Body of pancreas (tissue), 4 donors: ENCODE measurements around the gene SLC10A3. TPM values are rescaled to one million over a fixed set of nuclear protein-coding genes. Genes with fewer than 3 reads are reported as not detected.

Experiments
- ATAC-seq: fragments of 150-250 bp; one replicate; pipeline ENCODE4 v1.9.1; 2016
- DNase-seq, 4 donors: peaks; one replicate each; pipeline ENCODE4 v3.0.0-alpha.2; 2019
- H3K27ac ChIP-seq, 4 donors: fragments of 200-600 bp; sonication (generic); 1 replicate in 3 of 4; 2 replicates in 1 of 4; pipeline versions ENCODE4 v1.5.1 to v1.6.1; 2016 to 2019; ENCODE audit warnings: mild to moderate bottlenecking in 1 of 4, mixed read lengths in 1 of 4, moderate library complexity in 1 of 4
- H3K27me3 ChIP-seq, 2 donors: fragments of 200-600 bp; sonication (generic); one replicate each; pipeline ENCODE4 v1.6.0; 2016; ENCODE audit warnings: mild to moderate bottlenecking in 1 of 2
- H3K36me3 ChIP-seq, 2 donors: fragments of 200-600 bp; sonication (generic); replicated peaks in 1 of 2; 2 replicates each; pipeline ENCODE4 v1.5.1; 2016; ENCODE audit warnings: low read depth in 2 of 2; ENCODE audit not compliant: insufficient read depth in 1 of 2
- H3K4me1 ChIP-seq: fragments of 200-600 bp; sonication (generic); one replicate; pipeline ENCODE4 v1.6.0; 2016
- H3K4me3 ChIP-seq, 2 donors: fragments of 200-600 bp; sonication (generic); 1 replicate in 1 of 2; 2 replicates in 1 of 2; pipeline ENCODE4 v1.5.1; 2016 to 2019
- H3K9me3 ChIP-seq, 3 donors: fragments of 200-600 bp; sonication (generic); 1 replicate in 2 of 3; 2 replicates in 1 of 3; pipeline ENCODE4 v1.5.1; 2016
- CTCF ChIP-seq, 7 experiments: fragments of 450-650 bp in 4 of 7; fragments of 200-600 bp in 3 of 7; sonication (generic) in 3 of 7; IDR thresholded peaks; one replicate each; pipeline ENCODE4 v1.5.1; 2016 to 2019; ENCODE audit warnings: antibody characterized with exemption in 7 of 7
- POLR2A ChIP-seq, 3 donors: fragments of 450-650 bp; IDR thresholded peaks; one replicate each; pipeline ENCODE4 v1.6.1; 2016; ENCODE audit warnings: antibody characterized with exemption in 3 of 3, mild to moderate bottlenecking in 2 of 3
- WGBS, 2 donors: methylation state at CpG; one replicate each; pipeline ENCODE4 v1.1.5; 2017; 5-methylcytosine and 5-hydroxymethylcytosine counted together
- intact Hi-C: fragments of 100-400 bp; cut with DNase I; formaldehyde crosslinking; loops from one replicate; pipeline ENCODE4 v1.15.1; 2023
- total RNA-seq, 2 donors: library from RNA; depleted of rRNA; stranded (reverse); fragments of >200 nt; gene quantifications; one replicate each; pipeline ENCODE4 v1.1.0, GENCODE V29; 2016

The SLC10A3 gene
- total RNA-seq, 2 donors from 2014 or later: 18.9 to 24.7 TPM

GRCh38 chrX:154470434-154470833, 20.0 kb downstream of the SLC10A3 start:
- intact Hi-C loops: no loop called here
- no peak for TF ChIP-seq POLR2A (IDR thresholded peaks at IDR 0.05)
- no peak for TF ChIP-seq CTCF (IDR thresholded peaks at IDR 0.05)
- Histone ChIP-seq H3K36me3 (peaks cover 0 to 2% of the 10 kb centered on the region in 2 donors), H3K4me3 (no peak overlapping the region), H3K9me3 (no peaks in the 10 kb centered on the region), H3K27me3 (no peaks in the 10 kb centered on the region), H3K4me1 (no peaks in the 10 kb centered on the region), H3K27ac (no peak overlapping the region)
- ATAC-seq (no peak), DNase-seq (no peak)
- WGBS, 2 donors: 81% methylated on average over 5 of the region's 14 CpGs; no CpG with 5 or more reads in 1 of the 2 donors

- TF ChIP-seq POLR2A (IDR thresholded peaks at IDR 0.05) (no peak), CTCF (IDR thresholded peaks at IDR 0.05) (no peak)
- DNase-seq: no peak
- H3K27ac ChIP-seq: no peak overlapping the region
- ATAC-seq: no peak
- no peaks in the 10 kb centered on the region for H3K4me1 ChIP-seq
- intact Hi-C loops: no loop called here
- no peaks in the 10 kb centered on the region for H3K27me3 ChIP-seq
- no peak overlapping the region for H3K4me3 ChIP-seq
- H3K9me3 ChIP-seq: no peaks in the 10 kb centered on the region
- peaks cover 0 to 2% of the 10 kb centered on the region in 2 donors for H3K36me3 ChIP-seq
- WGBS, 2 donors: 93% methylated on average over 8 of the region's 18 CpGs; no CpG with 5 or more reads in 1 of the 2 donors
Measured at GRCh38 chrX:154469880-154470279, 20.5 kb downstream of the SLC10A3 start.

DNA sequence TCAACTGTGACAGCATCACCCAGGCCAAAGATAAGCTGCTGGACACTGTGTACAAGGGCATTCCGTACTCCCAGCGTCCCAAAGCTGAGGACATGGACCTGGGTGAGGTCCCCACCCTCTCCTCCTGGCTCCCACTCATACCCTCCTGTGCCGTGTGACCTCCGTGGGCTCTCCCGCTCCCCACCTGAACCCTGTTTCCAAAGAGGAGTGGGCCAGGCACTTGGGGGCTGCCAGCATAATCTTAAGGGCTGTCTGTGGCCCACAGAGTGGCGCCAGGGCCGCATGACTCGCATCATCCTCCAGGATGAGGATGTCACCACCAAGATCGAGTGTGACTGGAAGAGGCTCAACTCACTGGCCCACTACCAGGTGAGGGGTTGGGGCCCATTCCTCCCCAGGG, 21.3 kb downstream of the SLC10A3 start:
- peaks cover 0 to 2% of the 10 kb centered on the region in 2 donors for H3K36me3 ChIP-seq
- no peak for DNase-seq
- no peak for ATAC-seq
- H3K27ac ChIP-seq: no peak overlapping the region
- no peak overlapping the region for H3K4me3 ChIP-seq
- intact Hi-C loops: no loop called here
- no peak for TF ChIP-seq POLR2A (IDR thresholded peaks at IDR 0.05)
- TF ChIP-seq CTCF (IDR thresholded peaks at IDR 0.05): no peak
- no peaks in the 10 kb centered on the region for H3K9me3 ChIP-seq
- 92 to 100% methylated on average over 2 to 6 of the region's 9 CpGs for WGBS, 2 donors
- H3K4me1 ChIP-seq: no peaks in the 10 kb centered on the region
- H3K27me3 ChIP-seq: no peaks in the 10 kb centered on the region

GRCh38 chrX:154468217-154468616, 22.2 kb downstream of the SLC10A3 start:
- TF ChIP-seq POLR2A (IDR thresholded peaks at IDR 0.05) (no peak), CTCF (IDR thresholded peaks at IDR 0.05) (no peak)
- 95% methylated on average over 10 of the region's 23 CpGs; no CpG with 5 or more reads in 1 of the 2 donors for WGBS, 2 donors
- ATAC-seq (no peak), DNase-seq (no peak)
- Histone ChIP-seq H3K4me1 (no peaks in the 10 kb centered on the region), H3K36me3 (peaks cover 0 to 2% of the 10 kb centered on the region in 2 donors), H3K9me3 (no peaks in the 10 kb centered on the region), H3K4me3 (no peak overlapping the region), H3K27me3 (no peaks in the 10 kb centered on the region), H3K27ac (no peak overlapping the region)
- intact Hi-C loops: no loop called here

DNA sequence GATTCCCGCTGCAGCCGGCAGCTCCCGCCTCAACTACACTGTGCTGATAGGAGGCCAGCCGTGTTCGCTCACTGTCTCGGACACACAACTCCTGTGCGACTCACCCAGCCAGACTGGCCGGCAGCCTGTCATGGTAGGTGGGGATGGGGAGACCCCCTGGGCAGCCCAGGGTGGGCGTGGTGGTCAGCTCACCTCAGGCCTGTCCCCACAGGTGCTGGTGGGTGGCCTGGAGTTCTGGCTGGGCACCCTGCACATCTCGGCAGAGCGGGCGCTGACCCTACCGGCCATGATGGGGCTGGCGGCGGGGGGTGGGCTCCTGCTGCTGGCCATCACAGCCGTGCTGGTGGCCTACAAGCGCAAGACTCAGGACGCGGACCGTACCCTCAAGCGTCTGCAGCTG, 22.9 kb downstream of the SLC10A3 start:
- Histone ChIP-seq H3K4me1 (no peaks in the 10 kb centered on the region), H3K4me3 (no peak overlapping the region), H3K36me3 (peaks cover 0 to 2% of the 10 kb centered on the region in 2 donors), H3K27me3 (no peaks in the 10 kb centered on the region), H3K27ac (no peak overlapping the region), H3K9me3 (no peaks in the 10 kb centered on the region)
- ATAC-seq: no peak
- no peak for DNase-seq
- TF ChIP-seq CTCF (IDR thresholded peaks at IDR 0.05): no peak
- TF ChIP-seq POLR2A (IDR thresholded peaks at IDR 0.05): no peak
- intact Hi-C loops: no loop called here
- WGBS, 2 donors: 96 to 97% methylated on average over 6 to 9 of the region's 21 CpGs
